IMR-90 (cell line): ENCODE results near the gene RARRES2. TPM values are rescaled to one million over a fixed set of nuclear protein-coding genes. Genes with fewer than 3 reads are reported as not detected.

ENCODE experiments used
- ATAC-seq: fragments of 200-7000 bp; cut with Tn5 transposase; 2 replicates; pipeline ENCODE4 v1.9.1; 2020; ENCODE audit warnings: low read depth, mild to moderate bottlenecking, moderate library complexity
- BruUV-seq: library from RNA; stranded (reverse); fragments of 400-500 nt; replicated peaks from 2 replicates; lab custom pipeline; 2021; lab: Mats Ljungman, UMichigan
- CTCF ChIA-PET: fragments of 300-600 bp; formaldehyde crosslinking; extraction: SDS; loops from one replicate; lab custom pipeline; 2021; ENCODE audit warnings: antibody characterized with exemption; lab: Yijun Ruan, JAX
- POLR2A ChIA-PET: fragments of 300-600 bp; sonication (Branson Sonifier 250); formaldehyde crosslinking; loops from one replicate; lab custom pipeline; 2022; ENCODE audit warnings: antibody characterized with exemption; ENCODE audit not compliant: unreplicated experiment; lab: Charles Lee
- DNase-seq: peaks from one replicate; pipeline ENCODE4 v3.0.0; 2013
- H2AFZ ChIP-seq: replicated peaks from 2 replicates; pipeline ENCODE3; 2013; ENCODE audit warnings: low read length, mild to moderate bottlenecking; ENCODE audit not compliant: poor library complexity
- H2AK5ac ChIP-seq: 2 replicates; pipeline ENCODE4 v1.6.1; 2013; ENCODE audit warnings: low read depth, low read length, inconsistent platforms
- H2AK9ac ChIP-seq: replicated peaks from 2 replicates; pipeline ENCODE3; 2013; ENCODE audit warnings: mild to moderate bottlenecking, low read depth, low read length, moderate library complexity; ENCODE audit not compliant: poor library complexity
- H2BK120ac ChIP-seq: 2 replicates; pipeline ENCODE4 v1.6.1; 2013; ENCODE audit warnings: low read depth, low read length, inconsistent platforms
- H2BK15ac ChIP-seq: 3 replicates; pipeline ENCODE4 v1.6.1; 2013; ENCODE audit warnings: low read depth, low read length, inconsistent platforms
- H2BK20ac ChIP-seq: 2 replicates; pipeline ENCODE4 v1.6.1; 2013; ENCODE audit warnings: low read depth, mild to moderate bottlenecking, inconsistent platforms, low read length, moderate library complexity
- H2BK5ac ChIP-seq: 2 replicates; pipeline ENCODE4 v1.6.1; 2013; ENCODE audit warnings: mild to moderate bottlenecking, low read depth, low read length, inconsistent platforms; ENCODE audit not compliant: poor library complexity, severe bottlenecking
- H3K14ac ChIP-seq: replicated peaks from 2 replicates; pipeline ENCODE4 v1.6.1; 2013; ENCODE audit warnings: low read depth, low read length, inconsistent platforms
- H3K18ac ChIP-seq: 2 replicates; pipeline ENCODE4 v1.6.1; 2013; ENCODE audit warnings: low read depth, low read length, control low read depth
- H3K23ac ChIP-seq: 2 replicates; pipeline ENCODE4 v1.6.1; 2013; ENCODE audit warnings: low read depth, low read length, inconsistent platforms
- H3K27ac ChIP-seq: 2 replicates; pipeline ENCODE4 v1.5.1; 2013; ENCODE audit warnings: mild to moderate bottlenecking, control low read depth, low read length; ENCODE audit not compliant: insufficient read depth
- H3K27me3 ChIP-seq: 2 replicates; pipeline ENCODE4 v1.6.1; 2013; ENCODE audit warnings: low read length; ENCODE audit not compliant: control insufficient read depth, insufficient read depth
- H3K36me3 ChIP-seq: 2 replicates; pipeline ENCODE4 v1.6.1; 2013; ENCODE audit warnings: low read length, mixed read lengths; ENCODE audit not compliant: control insufficient read depth, insufficient read depth
- H3K4ac ChIP-seq: 2 replicates; pipeline ENCODE4 v1.6.1; 2013; ENCODE audit warnings: low read depth, low read length, inconsistent platforms
- H3K4me1 ChIP-seq: 2 replicates; pipeline ENCODE4 v1.6.1; 2013; ENCODE audit warnings: low read length, mixed read lengths; ENCODE audit not compliant: control insufficient read depth, insufficient read depth
- H3K4me2 ChIP-seq: 2 replicates; pipeline ENCODE4 v1.6.1; 2013; ENCODE audit warnings: low read depth, mild to moderate bottlenecking, control low read depth, low read length, moderate library complexity
- H3K4me3 ChIP-seq: 2 replicates; pipeline ENCODE4 v1.5.1; 2013; ENCODE audit warnings: low read depth, mild to moderate bottlenecking, control low read depth, low read length, moderate library complexity; ENCODE audit not compliant: insufficient read depth
- H3K56ac ChIP-seq: 2 replicates; pipeline ENCODE4 v1.6.1; 2013; ENCODE audit warnings: low read length, inconsistent platforms; ENCODE audit not compliant: insufficient read depth; ENCODE audit errors: extremely low read depth
- H3K79me1 ChIP-seq, 2 experiments: 2 replicates each; pipeline ENCODE4 v1.6.1; 2013; ENCODE audit warnings: low read length in 2 of 2, inconsistent platforms in 1 of 2, low read depth in 1 of 2
- H3K9ac ChIP-seq: 2 replicates; pipeline ENCODE4 v1.6.1; 2013; ENCODE audit warnings: low read depth, low read length, control low read depth
- H3K9me1 ChIP-seq: 2 replicates; pipeline ENCODE4 v1.6.1; 2013; ENCODE audit warnings: low read length, inconsistent platforms; ENCODE audit not compliant: insufficient read depth
- H3K9me3 ChIP-seq: 2 replicates; pipeline ENCODE4 v1.6.1; 2013; ENCODE audit warnings: low read length; ENCODE audit not compliant: control insufficient read depth, insufficient read depth
- H4K20me1 ChIP-seq: 2 replicates; pipeline ENCODE4 v1.6.1; 2013; ENCODE audit warnings: low read length, inconsistent platforms; ENCODE audit not compliant: insufficient read depth
- H4K5ac ChIP-seq: 2 replicates; pipeline ENCODE4 v1.6.1; 2013; ENCODE audit warnings: mild to moderate bottlenecking, low read depth, low read length, control low read depth
- H4K8ac ChIP-seq, 2 experiments: 2 replicates each; pipeline ENCODE4 v1.6.1; 2013; ENCODE audit warnings: low read depth in 2 of 2, low read length in 2 of 2, control low read depth in 1 of 2, inconsistent platforms in 1 of 2
- H4K91ac ChIP-seq: 2 replicates; pipeline ENCODE4 v1.6.1; 2013; ENCODE audit warnings: low read depth, low read length, inconsistent platforms; ENCODE audit not compliant: insufficient read depth
- BHLHE40 ChIP-seq: fragments of 150-350 bp; IDR thresholded peaks from 2 replicates; pipeline ENCODE4 v1.6.1; 2016; ENCODE audit warnings: mild to moderate bottlenecking, low read depth, low read length
- CEBPB ChIP-seq: IDR thresholded peaks from 2 replicates; pipeline ENCODE4 v1.6.1; 2012; ENCODE audit warnings: low read depth, low read length, improper control_type of control experiment
- CHD1 ChIP-seq: IDR thresholded peaks from 2 replicates; pipeline ENCODE4 v1.6.1; 2012; ENCODE audit warnings: low read depth, low read length, improper control_type of control experiment
- CTCF ChIP-seq: conservative IDR thresholded peaks from 2 replicates; pipeline ENCODE4 v1.5.1; 2012; ENCODE audit warnings: mild to moderate bottlenecking, low read depth, low read length, improper control_type of control experiment
- ELK1 ChIP-seq: fragments of 150-350 bp; IDR thresholded peaks from 2 replicates; pipeline ENCODE4 v1.6.1; 2016; ENCODE audit warnings: low read depth, mild to moderate bottlenecking, low read length, moderate library complexity, borderline replicate concordance
- FOS ChIP-seq: fragments of 150-350 bp; IDR thresholded peaks from 2 replicates; pipeline ENCODE4 v1.6.1; 2016; ENCODE audit warnings: low read depth, low read length
- MAFK ChIP-seq: IDR thresholded peaks from 2 replicates; pipeline ENCODE4 v1.6.1; 2012; ENCODE audit warnings: low read depth, low read length, improper control_type of control experiment
- MAZ ChIP-seq: IDR thresholded peaks from 2 replicates; pipeline ENCODE4 v1.6.1; 2012; ENCODE audit warnings: low read depth, mild to moderate bottlenecking, low read length, improper control_type of control experiment, moderate library complexity, borderline replicate concordance
- MXI1 ChIP-seq: IDR thresholded peaks from 2 replicates; pipeline ENCODE4 v1.6.1; 2012; ENCODE audit warnings: low read depth, mild to moderate bottlenecking, low read length, moderate library complexity, borderline replicate concordance
- NFE2L2 ChIP-seq: fragments of 150-350 bp; IDR thresholded peaks from 2 replicates; pipeline ENCODE4 v1.6.1; 2016; ENCODE audit warnings: low read depth, mild to moderate bottlenecking, low read length
- POLR2A ChIP-seq: IDR thresholded peaks from 2 replicates; pipeline ENCODE4 v1.6.1; 2012; ENCODE audit warnings: mild to moderate bottlenecking, low read depth, low read length
- RAD21 ChIP-seq: IDR thresholded peaks from 2 replicates; pipeline ENCODE4 v1.6.1; 2012; ENCODE audit warnings: low read length, improper control_type of control experiment
- RCOR1 ChIP-seq: IDR thresholded peaks from 2 replicates; pipeline ENCODE4 v1.6.1; 2012; ENCODE audit warnings: mild to moderate bottlenecking, low read length, improper control_type of control experiment; ENCODE audit not compliant: insufficient replicate concordance
- RFX5 ChIP-seq: IDR thresholded peaks from 2 replicates; pipeline ENCODE4 v1.8.0; 2012; ENCODE audit warnings: low read depth, mild to moderate bottlenecking, low read length, moderate library complexity
- SMC3 ChIP-seq: fragments of 150-350 bp; IDR thresholded peaks from 2 replicates; pipeline ENCODE4 v1.6.1; 2016; ENCODE audit warnings: low read depth, mild to moderate bottlenecking, antibody characterized with exemption, low read length, moderate library complexity
- USF2 ChIP-seq: fragments of 150-350 bp; IDR thresholded peaks from 2 replicates; pipeline ENCODE4 v1.6.1; 2017; ENCODE audit warnings: mild to moderate bottlenecking, antibody characterized with exemption, low read length, low read depth
- WGBS, 2 experiments: methylation state at CpG; one replicate each; pipeline versions ENCODE4 v1.1.5 to v1.1.7; 2013; ENCODE audit warnings: missing lambda C conversion rate in 2 of 2; ENCODE audit not compliant: insufficient read length in 1 of 2; ENCODE audit errors: extremely low coverage in 2 of 2; 5-methylcytosine and 5-hydroxymethylcytosine counted together
- dilution Hi-C: fragments of 300-500 bp; cut with HindIII; formaldehyde crosslinking; loops from one replicate; pipeline ENCODE4 v1.14.3; 2018; ENCODE audit warnings: low sequenced_read_pairs; ENCODE audit not compliant: unreplicated experiment
- in situ Hi-C: fragments of 300-500 bp; cut with MboI; formaldehyde crosslinking; loops from 3 replicates; pipeline ENCODE4 v1.14.3; 2019; ENCODE audit warnings: low sequenced_read_pairs, inconsistent platforms, mixed read lengths
- intact Hi-C: fragments of 100-400 bp; cut with micrococcal nuclease; formaldehyde crosslinking; loops from 2 replicates; pipeline ENCODE4 v1.10.0; 2022
- polyA plus RNA-seq, 3 experiments: library from polyadenylated mRNA; depleted of rRNA; stranded (reverse); fragments of >200 nt; gene quantifications; 2 replicates each; pipeline ENCODE4 v1.2.3, GENCODE V29; 2012; ENCODE audit warnings: low replicate concordance in 1 of 3
- total RNA-seq: library from RNA; depleted of rRNA; stranded (reverse); fragments of >200 nt; gene quantifications from 2 replicates; pipeline ENCODE4 v1.2.3, GENCODE V29; 2012

RARRES2 gene
- total and polyA plus RNA-seq, 2 of the 4 experiments (the other 2 are of a cell fraction), result 1.6 TPM; not detected in 1

- no peak overlapping the region for H3K23ac ChIP-seq
- no peak for TF ChIP-seq CTCF
- no peak for TF ChIP-seq USF2
- no peak for TF ChIP-seq POLR2A
- TF ChIP-seq CHD1, result no peak
- TF ChIP-seq RAD21, result no peak
- TF ChIP-seq RFX5, result no peak
- no peak for TF ChIP-seq NFE2L2
- TF ChIP-seq BHLHE40, result no peak
- TF ChIP-seq SMC3, result no peak
- no peak for TF ChIP-seq ELK1
- TF ChIP-seq CEBPB, result no peak
- TF ChIP-seq RCOR1, result no peak
- TF ChIP-seq MXI1, result no peak
- no peak for TF ChIP-seq FOS
- TF ChIP-seq MAFK, result no peak
- TF ChIP-seq MAZ, result no peak
- intact Hi-C loops (no loop called here), dilution Hi-C loops (no loop called here), in situ Hi-C loops (no loop called here)
- H3K4me2 ChIP-seq, result no peak overlapping the region
- H4K5ac ChIP-seq, result no peak overlapping the region
- peaks cover 2% of the 10 kb centered on the region; the same call in 1 of the 2 replicates for H3K4me1 ChIP-seq
- H2BK20ac ChIP-seq, result no peak overlapping the region
- H3K14ac ChIP-seq, result no peak overlapping the region
- no peak overlapping the region for H3K4ac ChIP-seq
- no peak overlapping the region for H3K18ac ChIP-seq
- H3K79me1 ChIP-seq, result no peaks in the 10 kb centered on the region
- H3K56ac ChIP-seq, result no peak overlapping the region
- H2BK5ac ChIP-seq, result no peak overlapping the region
- no TSS peak for BruUV-seq
- H2AK9ac ChIP-seq, result no peak overlapping the region
- ATAC-seq (no peak), DNase-seq (no peak)
- H2BK15ac ChIP-seq, result no peak overlapping the region
- H4K91ac ChIP-seq, result no peak overlapping the region
- H3K9me1 ChIP-seq, result no peaks in the 10 kb centered on the region
- CTCF ChIA-PET, result no interaction called here
- no peak overlapping the region for H3K27ac ChIP-seq
- H3K27me3 ChIP-seq, result peaks cover 21% of the 10 kb centered on the region
- H4K8ac ChIP-seq, result no peak overlapping the region
- H3K4me3 ChIP-seq, result no peak overlapping the region
- H2BK120ac ChIP-seq, result no peak overlapping the region
- H3K9me3 ChIP-seq, result peaks cover 16% of the 10 kb centered on the region
- no peak overlapping the region for H2AFZ ChIP-seq
- H4K20me1 ChIP-seq, result no peaks in the 10 kb centered on the region
- POLR2A ChIA-PET, result no interaction called here
- no peak overlapping the region for H3K9ac ChIP-seq
- no peaks in the 10 kb centered on the region for H3K36me3 ChIP-seq
- H2AK5ac ChIP-seq, result no peak overlapping the region
- 86% methylated on average over 2 of the region's 5 CpGs; no CpG with 5 or more reads in 1 of the 2 experiments for WGBS, 2 experiments
These were observed 5.5 kb upstream of the RARRES2 start for GRCh38 chr7:150346922-150347321.
